ENCODE data around the gene ANKRD60. TPM values are rescaled to one million over a fixed set of nuclear protein-coding genes. Genes with fewer than 3 reads are reported as not detected.

Gene ANKRD60
- total RNA-seq, 1 experiment from 2014 or later = not detected

GRCh38 chr20:58244517-58245030 lies 16.1 kb upstream of the ANKRD60 start:
- DNase-seq (ENCODE audit: low spot score) = no peak

- no peak for DNase-seq (ENCODE audit: low spot score)
These were observed 15.4 kb upstream of the ANKRD60 start for GRCh38 chr20:58243653-58244410.

GRCh38 chr20:58242824-58243223 lies 14.4 kb upstream of the ANKRD60 start:
- no peak for DNase-seq (ENCODE audit: low spot score)

- DNase-seq (ENCODE audit: low spot score) = no peak
These were observed 13.5 kb upstream of the ANKRD60 start for GRCh38 chr20:58241766-58242465.

- DNase-seq (ENCODE audit: low spot score) = no peak
These were observed 12.0 kb upstream of the ANKRD60 start for GRCh38 chr20:58240471-58240870.

- peak; percentile 17 for DNase-seq (ENCODE audit: low spot score)
These were observed 10.8 kb upstream of the ANKRD60 start for GRCh38 chr20:58239216-58239615.

GRCh38 chr20:58238490-58238889 lies 10.0 kb upstream of the ANKRD60 start:
- no peak for DNase-seq (ENCODE audit: low spot score)

- no peak for DNase-seq (ENCODE audit: low spot score)
These were observed 9.1 kb upstream of the ANKRD60 start for GRCh38 chr20:58237318-58238132.

GRCh38 chr20:58236612-58237317 lies 8.3 kb upstream of the ANKRD60 start:
- DNase-seq (ENCODE audit: low spot score) = peak; percentile 86

GRCh38 chr20:58235010-58235409 lies 6.6 kb upstream of the ANKRD60 start:
- no peak for DNase-seq (ENCODE audit: low spot score)

- DNase-seq (ENCODE audit: low spot score) = peak; percentile 44
These were observed 5.6 kb upstream of the ANKRD60 start for GRCh38 chr20:58233881-58234528.

GRCh38 chr20:58233393-58233792 lies 4.9 kb upstream of the ANKRD60 start:
- DNase-seq (ENCODE audit: low spot score) = no peak

GRCh38 chr20:58231683-58232082 lies 3.2 kb upstream of the ANKRD60 start:
- DNase-seq (ENCODE audit: low spot score) = no peak

- no peak for DNase-seq (ENCODE audit: low spot score)
These were observed 845 bp upstream of the ANKRD60 start for GRCh38 chr20:58229198-58229798.

- DNase-seq (ENCODE audit: low spot score) = no peak
These were observed 360 bp downstream of the ANKRD60 start for GRCh38 chr20:58228103-58228483.

- DNase-seq (ENCODE audit: low spot score) = no peak
These were observed 906 bp downstream of the ANKRD60 start for GRCh38 chr20:58227391-58228102.

- no peak for DNase-seq (ENCODE audit: low spot score)
These were observed 2.8 kb downstream of the ANKRD60 start for GRCh38 chr20:58225452-58226200.

GRCh38 chr20:58224974-58225373 lies 3.5 kb downstream of the ANKRD60 start:
- DNase-seq (ENCODE audit: low spot score) = no peak

GRCh38 chr20:58224097-58224496 lies 4.4 kb downstream of the ANKRD60 start:
- DNase-seq (ENCODE audit: low spot score) = peak; percentile 55

Data from HT-29 (cell line).